ENCODE measurements around the gene TAS2R1. TPM values are rescaled to one million over a fixed set of nuclear protein-coding genes. Genes with fewer than 3 reads are reported as not detected.
A peak's percentile ranks its signal among the peaks of the same experiment; 100 is the strongest.
"Not testable (repeated sequence)": the region's sequence is repeated elsewhere in the genome, so short reads cannot be mapped to it uniquely, and the experiment has no call there.

Gene TAS2R1
- total RNA-seq, 1 donor from 2014 or later: not detected

DNA sequence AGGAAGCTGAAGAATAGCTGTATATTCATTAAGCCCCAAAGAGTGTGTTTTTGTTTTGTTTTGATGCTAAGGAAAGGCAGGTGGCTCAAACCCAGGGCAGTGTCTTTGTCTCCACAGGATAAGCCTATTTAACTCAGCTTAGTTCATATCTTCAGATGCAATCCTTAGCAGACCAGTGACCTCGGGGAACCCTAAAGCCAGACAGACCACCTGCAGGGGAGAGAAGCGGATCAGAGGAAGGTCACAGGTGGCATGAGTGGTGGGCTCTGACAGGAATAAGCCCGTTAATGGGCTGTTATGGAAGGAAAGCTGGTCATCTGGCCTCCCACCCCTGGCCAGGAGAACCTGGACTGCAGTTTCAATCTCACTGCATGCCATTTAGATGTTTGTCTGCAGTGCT lies 30.8 kb downstream of the TAS2R1 start:
- Mint-ChIP-seq H3K9me3 (no peaks in the 10 kb centered on the region), H3K4me3 (no peak overlapping the region), H3K27me3 (ENCODE audit: low read depth) (no peaks in the 10 kb centered on the region), H3K4me1 (peaks cover 31% of the 10 kb centered on the region), H3K36me3 (ENCODE audit: low read depth) (peaks cover 2% of the 10 kb centered on the region), H3K27ac (ENCODE audit: unreplicated experiment) (no peak overlapping the region)
- TF ChIP-seq, protein P1, sequence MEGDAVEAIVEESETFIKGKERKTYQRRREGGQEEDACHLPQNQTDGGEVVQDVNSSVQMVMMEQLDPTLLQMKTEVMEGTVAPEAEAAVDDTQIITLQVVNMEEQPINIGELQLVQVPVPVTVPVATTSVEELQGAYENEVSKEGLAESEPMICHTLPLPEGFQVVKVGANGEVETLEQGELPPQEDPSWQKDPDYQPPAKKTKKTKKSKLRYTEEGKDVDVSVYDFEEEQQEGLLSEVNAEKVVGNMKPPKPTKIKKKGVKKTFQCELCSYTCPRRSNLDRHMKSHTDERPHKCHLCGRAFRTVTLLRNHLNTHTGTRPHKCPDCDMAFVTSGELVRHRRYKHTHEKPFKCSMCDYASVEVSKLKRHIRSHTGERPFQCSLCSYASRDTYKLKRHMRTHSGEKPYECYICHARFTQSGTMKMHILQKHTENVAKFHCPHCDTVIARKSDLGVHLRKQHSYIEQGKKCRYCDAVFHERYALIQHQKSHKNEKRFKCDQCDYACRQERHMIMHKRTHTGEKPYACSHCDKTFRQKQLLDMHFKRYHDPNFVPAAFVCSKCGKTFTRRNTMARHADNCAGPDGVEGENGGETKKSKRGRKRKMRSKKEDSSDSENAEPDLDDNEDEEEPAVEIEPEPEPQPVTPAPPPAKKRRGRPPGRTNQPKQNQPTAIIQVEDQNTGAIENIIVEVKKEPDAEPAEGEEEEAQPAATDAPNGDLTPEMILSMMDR (conservative IDR thresholded peaks at IDR 0.05): no peak
- DNase-seq (ENCODE audit: low read depth, low spot score): no peak

DNA sequence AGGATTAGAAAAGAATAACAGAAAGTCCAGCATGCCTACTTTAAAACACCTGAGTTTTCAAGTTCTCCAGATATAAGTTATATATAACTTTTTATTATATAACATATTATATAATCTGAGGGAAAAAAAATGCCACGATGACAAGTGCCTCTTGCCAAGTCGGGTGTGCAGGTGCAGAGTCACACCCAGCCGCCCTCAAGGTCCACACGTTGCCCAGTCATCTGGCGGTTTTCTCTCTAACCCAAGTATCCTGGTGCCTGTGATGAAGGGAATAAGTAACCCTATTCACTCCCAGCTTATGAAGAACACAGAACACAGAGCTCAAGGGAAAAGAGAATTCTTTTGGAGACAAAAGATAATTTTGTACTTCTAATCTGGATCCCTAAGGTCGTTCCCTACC lies 31.8 kb downstream of the TAS2R1 start:
- H3K4me1 Mint-ChIP-seq: peaks cover 31% of the 10 kb centered on the region
- H3K27ac Mint-ChIP-seq (ENCODE audit: unreplicated experiment); DNase-seq (ENCODE audit: low read depth, low spot score); H3K4me3 Mint-ChIP-seq; H3K27me3 Mint-ChIP-seq (ENCODE audit: low read depth); H3K9me3 Mint-ChIP-seq; H3K36me3 Mint-ChIP-seq (ENCODE audit: low read depth): not testable (repeated sequence)

DNA sequence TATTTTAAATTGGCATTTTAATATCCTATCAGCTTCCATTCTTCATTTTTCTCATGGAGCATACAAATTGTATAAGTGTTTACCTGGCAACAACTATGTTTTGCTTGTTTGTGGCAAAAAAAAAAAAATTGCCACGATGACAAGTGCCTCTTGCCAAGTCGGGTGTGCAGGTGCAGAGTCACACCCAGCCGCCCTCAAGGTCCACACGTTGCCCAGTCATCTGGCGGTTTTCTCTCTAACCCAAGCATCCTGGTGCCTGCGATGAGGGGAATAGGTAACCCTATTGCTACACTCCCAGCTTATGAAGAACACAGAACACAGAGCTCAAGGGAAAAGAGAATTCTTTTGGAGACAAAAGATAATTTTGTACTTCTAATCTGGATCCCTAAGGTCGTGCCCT lies 32.8 kb downstream of the TAS2R1 start:
- H3K9me3 Mint-ChIP-seq; H3K27me3 Mint-ChIP-seq (ENCODE audit: low read depth); DNase-seq (ENCODE audit: low read depth, low spot score); H3K36me3 Mint-ChIP-seq (ENCODE audit: low read depth); H3K4me3 Mint-ChIP-seq: not testable (repeated sequence)
- Mint-ChIP-seq H3K4me1 (peaks cover 31% of the 10 kb centered on the region), H3K27ac (ENCODE audit: unreplicated experiment) (peak overlapping the region; percentile 59)

DNA sequence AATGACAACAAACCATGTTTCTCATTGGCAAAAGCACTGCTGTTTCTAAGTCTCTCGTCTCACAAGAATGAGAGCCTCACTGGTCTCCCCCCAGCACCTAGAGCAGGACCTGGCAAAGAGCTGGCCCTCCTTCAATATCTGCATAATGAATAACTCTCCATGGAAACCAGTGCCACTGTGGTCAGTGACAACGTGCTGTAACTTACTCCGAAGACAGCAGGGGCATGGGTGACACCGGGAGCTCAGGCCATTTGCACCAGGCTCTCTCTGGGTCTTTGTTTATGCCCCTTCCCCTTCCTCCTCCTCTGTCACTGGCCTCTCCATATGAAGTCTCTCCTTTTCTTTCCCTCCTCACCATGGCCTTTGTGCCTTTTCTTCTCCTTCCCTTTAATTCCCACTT lies 33.3 kb downstream of the TAS2R1 start:
- Mint-ChIP-seq H3K4me3 (peak overlapping the region; percentile 64), H3K4me1 (peaks cover 31% of the 10 kb centered on the region), H3K27me3 (ENCODE audit: low read depth) (no peaks in the 10 kb centered on the region), H3K9me3 (no peaks in the 10 kb centered on the region), H3K27ac (ENCODE audit: unreplicated experiment) (peak overlapping the region; percentile 59), H3K36me3 (ENCODE audit: low read depth) (peaks cover 2% of the 10 kb centered on the region)
- TF ChIP-seq, protein P1 (conservative IDR thresholded peaks at IDR 0.05): no peak
- DNase-seq (ENCODE audit: low read depth, low spot score): no peak

DNA sequence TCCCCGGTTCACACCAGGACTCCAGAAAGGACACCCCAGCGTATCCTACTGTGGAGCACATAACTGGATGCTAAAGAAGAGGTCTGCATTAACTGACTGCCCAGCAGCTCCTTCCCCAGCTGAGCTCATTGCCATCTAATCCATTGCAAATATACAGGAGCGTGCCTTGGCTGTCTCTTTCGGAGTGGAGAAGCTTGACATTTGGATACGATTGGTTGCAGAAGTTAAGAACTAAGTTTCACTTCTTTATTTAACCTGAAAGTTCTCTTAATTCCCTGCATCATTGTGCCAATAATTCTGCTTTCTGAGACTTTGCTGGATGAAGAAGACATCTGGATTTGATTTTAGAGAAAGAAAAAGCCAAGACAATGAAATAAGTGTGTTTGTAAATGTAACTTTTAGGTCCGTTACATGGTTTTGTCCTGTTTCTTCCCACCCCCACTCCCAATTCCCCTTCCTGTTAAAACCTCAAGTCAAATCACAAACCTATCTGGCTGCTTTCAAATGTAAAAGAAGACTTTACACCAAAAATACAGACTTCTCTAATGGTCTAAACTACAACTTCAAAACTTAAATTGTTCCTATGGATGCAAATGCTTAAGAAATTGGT lies 33.9 kb downstream of the TAS2R1 start:
- H3K27ac Mint-ChIP-seq (ENCODE audit: unreplicated experiment): peak overlapping the region; percentile 63
- no peaks in the 10 kb centered on the region for H3K27me3 Mint-ChIP-seq (ENCODE audit: low read depth)
- TF ChIP-seq, protein P1 (conservative IDR thresholded peaks at IDR 0.05): no peak
- no peaks in the 10 kb centered on the region for H3K9me3 Mint-ChIP-seq
- peak overlapping the region; percentile 64 for H3K4me3 Mint-ChIP-seq
- DNase-seq (ENCODE audit: low read depth, low spot score): no peak
- peaks cover 31% of the 10 kb centered on the region for H3K4me1 Mint-ChIP-seq
- peaks cover 2% of the 10 kb centered on the region for H3K36me3 Mint-ChIP-seq (ENCODE audit: low read depth)

DNA sequence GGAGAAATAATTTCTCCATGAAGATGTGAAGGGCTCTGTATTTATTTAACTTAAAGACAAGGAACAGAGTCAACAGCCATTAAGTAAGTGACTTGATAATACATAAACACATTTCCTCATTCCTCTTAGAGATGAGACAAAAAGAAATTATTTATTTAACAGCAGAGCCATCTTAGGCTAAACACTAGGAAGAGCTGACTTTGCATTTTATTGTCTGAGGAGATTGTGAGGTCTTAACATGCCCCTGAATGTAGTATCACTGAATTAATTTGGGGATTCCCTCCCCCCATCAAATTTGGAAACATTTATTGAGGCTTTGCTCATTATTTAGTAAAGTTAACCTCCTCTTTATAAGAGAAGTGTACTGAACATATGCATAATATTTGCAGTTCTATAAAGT lies 35.2 kb downstream of the TAS2R1 start:
- H3K4me1 Mint-ChIP-seq: peaks cover 32% of the 10 kb centered on the region
- TF ChIP-seq, protein P1 (conservative IDR thresholded peaks at IDR 0.05): no peak
- no peaks in the 10 kb centered on the region for H3K9me3 Mint-ChIP-seq
- no peak overlapping the region for H3K4me3 Mint-ChIP-seq
- no peaks in the 10 kb centered on the region for H3K27me3 Mint-ChIP-seq (ENCODE audit: low read depth)
- H3K27ac Mint-ChIP-seq (ENCODE audit: unreplicated experiment): no peak overlapping the region
- no peak for DNase-seq (ENCODE audit: low read depth, low spot score)
- peaks cover 2% of the 10 kb centered on the region for H3K36me3 Mint-ChIP-seq (ENCODE audit: low read depth)
